ENCODE data around the gene PRDM13.

Gene PRDM13

GRCh38 chr6:99573980-99574617 is 32.5 kb upstream of the PRDM13 start:
- H3K9me3 Mint-ChIP-seq, result peaks cover 8% of the 10 kb centered on the region
- no peak overlapping the region for H3K4me3 Mint-ChIP-seq
- H3K27ac Mint-ChIP-seq, result no peak overlapping the region
- DNase-seq, result no peak
- peaks cover 5% of the 10 kb centered on the region for H3K36me3 Mint-ChIP-seq (ENCODE audit: low read depth)
- no peaks in the 10 kb centered on the region for H3K4me1 Mint-ChIP-seq
- no peak for TF ChIP-seq CTCF (IDR thresholded peaks at IDR 0.05)
- H3K27me3 Mint-ChIP-seq (ENCODE audit: low read depth, poor library complexity), result peaks cover 62% of the 10 kb centered on the region

GRCh38 chr6:99575544-99576227 is 30.9 kb upstream of the PRDM13 start:
- no peak for DNase-seq
- no peaks in the 10 kb centered on the region for H3K4me1 Mint-ChIP-seq
- H3K9me3 Mint-ChIP-seq, result peaks cover 4% of the 10 kb centered on the region
- no peak for TF ChIP-seq CTCF (IDR thresholded peaks at IDR 0.05)
- H3K27me3 Mint-ChIP-seq (ENCODE audit: low read depth, poor library complexity), result peaks cover 78% of the 10 kb centered on the region
- H3K36me3 Mint-ChIP-seq (ENCODE audit: low read depth), result no peaks in the 10 kb centered on the region
- no peak overlapping the region for H3K4me3 Mint-ChIP-seq
- H3K27ac Mint-ChIP-seq, result no peak overlapping the region

GRCh38 chr6:99579781-99580180 is 26.9 kb upstream of the PRDM13 start:
- peaks cover 97% of the 10 kb centered on the region for H3K27me3 Mint-ChIP-seq (ENCODE audit: low read depth, poor library complexity)
- no peak for DNase-seq
- no peaks in the 10 kb centered on the region for H3K36me3 Mint-ChIP-seq (ENCODE audit: low read depth)
- no peaks in the 10 kb centered on the region for H3K9me3 Mint-ChIP-seq
- H3K27ac Mint-ChIP-seq, result no peak overlapping the region
- no peak for TF ChIP-seq CTCF (IDR thresholded peaks at IDR 0.05)
- H3K4me3 Mint-ChIP-seq, result no peak overlapping the region
- H3K4me1 Mint-ChIP-seq, result no peaks in the 10 kb centered on the region

DNA sequence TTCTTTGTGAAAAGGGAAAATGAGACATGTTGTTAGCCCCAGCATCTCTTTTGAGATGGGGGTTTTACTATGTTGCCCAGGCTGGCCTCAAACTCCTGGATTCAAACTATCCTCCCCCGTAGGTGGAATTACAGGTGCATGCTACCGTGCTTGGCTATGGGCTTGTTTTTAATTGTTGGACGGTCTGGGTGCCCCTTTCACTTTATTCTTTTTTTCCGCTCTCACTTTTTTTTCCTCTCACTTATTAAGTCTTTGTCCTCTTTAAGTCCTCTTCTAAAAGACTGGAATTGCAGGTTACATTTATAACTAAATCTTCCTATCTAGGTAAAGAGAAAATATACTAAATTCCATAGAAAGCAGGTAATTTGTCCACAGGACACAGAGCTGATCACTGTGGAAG is 18.8 kb upstream of the PRDM13 start:
- Mint-ChIP-seq H3K9me3 (no peaks in the 10 kb centered on the region), H3K27me3 (ENCODE audit: low read depth, poor library complexity) (peaks cover 93% of the 10 kb centered on the region), H3K4me3 (no peak overlapping the region), H3K4me1 (peaks cover 4% of the 10 kb centered on the region), H3K27ac (no peak overlapping the region), H3K36me3 (ENCODE audit: low read depth) (no peaks in the 10 kb centered on the region)
- DNase-seq, result no peak
- TF ChIP-seq CTCF (IDR thresholded peaks at IDR 0.05), result no peak

DNA sequence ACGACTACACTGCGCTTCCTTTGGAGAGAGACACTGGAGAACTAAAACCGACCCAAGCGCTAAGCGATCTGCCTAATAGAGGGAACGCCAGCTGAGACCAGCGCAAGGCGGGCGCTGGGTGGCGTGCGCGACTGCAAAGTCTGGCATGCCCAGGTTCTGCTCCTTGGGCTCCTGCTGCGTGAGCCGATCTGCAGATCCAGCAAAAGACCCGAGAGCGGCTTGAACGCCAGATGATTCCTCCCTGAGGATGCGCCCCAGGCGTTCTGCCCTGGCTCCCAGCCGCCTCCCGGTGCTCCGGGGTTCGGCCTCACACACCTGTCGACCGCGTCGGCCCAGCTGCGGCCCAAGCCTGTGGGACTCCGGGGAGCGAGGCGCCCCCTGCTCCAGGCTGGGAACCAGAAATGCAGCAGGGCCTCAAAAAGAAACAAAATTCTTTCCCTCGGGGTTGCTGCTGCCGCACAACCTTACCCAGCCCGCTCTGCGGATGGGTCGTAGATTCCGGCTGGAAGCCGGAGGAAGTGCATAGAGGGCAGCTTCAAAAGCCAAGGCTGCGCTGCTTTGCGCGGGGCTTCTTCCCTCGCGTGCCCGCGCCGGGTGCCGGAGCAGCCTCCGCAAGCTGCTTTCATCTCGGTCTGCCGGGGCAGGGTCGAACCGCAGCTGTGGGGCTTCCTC is 17.9 kb upstream of the PRDM13 start:
- Mint-ChIP-seq H3K36me3 (ENCODE audit: low read depth) (no peaks in the 10 kb centered on the region), H3K4me1 (peaks cover 4% of the 10 kb centered on the region), H3K27me3 (ENCODE audit: low read depth, poor library complexity) (peaks cover 93% of the 10 kb centered on the region), H3K4me3 (peak overlapping the region; percentile 82), H3K9me3 (no peaks in the 10 kb centered on the region), H3K27ac (no peak overlapping the region)
- peak; percentile 72 for DNase-seq
- peak; percentile 16 for TF ChIP-seq CTCF (IDR thresholded peaks at IDR 0.05)

All from nephron progenitor cell (in vitro differentiated cells).